Karpas-422 (cell line): ENCODE measurements around the gene CHN2. TPM values are rescaled to one million over a fixed set of nuclear protein-coding genes. Genes with fewer than 3 reads are reported as not detected.

Experiments
- DNase-seq: peaks from one replicate; pipeline ENCODE4 v3.0.0-alpha.2; 2015
- H2AFZ ChIP-seq: fragments of 200-600 bp; sonication (generic); 2 replicates; pipeline ENCODE4 v1.6.1; 2014; ENCODE audit warnings: antibody characterized with exemption, low read length, mixed read lengths
- H3K27ac ChIP-seq: fragments of 200-600 bp; sonication (generic); 2 replicates; pipeline ENCODE4 v1.5.1; 2014; ENCODE audit warnings: mild to moderate bottlenecking, low read length, moderate library complexity
- H3K27me3 ChIP-seq: fragments of 200-600 bp; sonication (generic); 2 replicates; pipeline ENCODE4 v1.6.1; 2014; ENCODE audit warnings: low read length, mixed read lengths
- H3K36me3 ChIP-seq: fragments of 200-600 bp; sonication (generic); 2 replicates; pipeline ENCODE4 v1.6.1; 2014; ENCODE audit warnings: low read length, mixed read lengths; ENCODE audit not compliant: insufficient read depth
- H3K4me1 ChIP-seq: fragments of 200-600 bp; sonication (generic); 2 replicates; pipeline ENCODE4 v1.6.1; 2014; ENCODE audit warnings: mild to moderate bottlenecking, low read length, mixed read lengths
- H3K4me2 ChIP-seq: fragments of 200-600 bp; sonication (generic); 2 replicates; pipeline ENCODE4 v1.6.1; 2014; ENCODE audit warnings: low read length, low read depth, mild to moderate bottlenecking; ENCODE audit not compliant: poor library complexity, severe bottlenecking
- H3K4me3 ChIP-seq: fragments of 200-600 bp; sonication (generic); 2 replicates; pipeline ENCODE4 v1.5.1; 2014; ENCODE audit warnings: mild to moderate bottlenecking, antibody characterized with exemption, low read length, mixed read lengths
- H3K79me2 ChIP-seq: fragments of 200-600 bp; sonication (generic); 2 replicates; pipeline ENCODE4 v1.6.1; 2014; ENCODE audit warnings: mild to moderate bottlenecking, low read length, mixed read lengths
- H3K9ac ChIP-seq: fragments of 200-600 bp; sonication (generic); 2 replicates; pipeline ENCODE4 v1.6.0; 2014; ENCODE audit warnings: low read length
- H3K9me2 ChIP-seq: fragments of 200-600 bp; sonication (generic), shearing (Covaris generic); replicated peaks from 2 replicates; pipeline ENCODE4 v1.6.0; 2014; ENCODE audit warnings: mild to moderate bottlenecking, low read length, moderate library complexity; ENCODE audit not compliant: insufficient read depth
- H3K9me3 ChIP-seq: fragments of 300-700, 200-600 bp; sonication (generic); 2 replicates; pipeline ENCODE4 v1.6.1; 2014; ENCODE audit warnings: low read length, mixed read lengths
- H4K20me1 ChIP-seq: fragments of 200-600 bp; sonication (generic); 2 replicates; pipeline ENCODE4 v1.6.1; 2014; ENCODE audit warnings: mild to moderate bottlenecking, antibody characterized with exemption, low read length, low read depth; ENCODE audit not compliant: insufficient read depth
- total RNA-seq: library from RNA; depleted of rRNA; stranded (reverse); fragments of >200 nt; shearing (Covaris generic); gene quantifications from 2 replicates; pipeline ENCODE4 v1.2.3, GENCODE V29; 2014; ENCODE audit warnings: low replicate concordance

The CHN2 gene
- total RNA-seq, 1 experiment from 2014 or later: 9.1 TPM

DNA sequence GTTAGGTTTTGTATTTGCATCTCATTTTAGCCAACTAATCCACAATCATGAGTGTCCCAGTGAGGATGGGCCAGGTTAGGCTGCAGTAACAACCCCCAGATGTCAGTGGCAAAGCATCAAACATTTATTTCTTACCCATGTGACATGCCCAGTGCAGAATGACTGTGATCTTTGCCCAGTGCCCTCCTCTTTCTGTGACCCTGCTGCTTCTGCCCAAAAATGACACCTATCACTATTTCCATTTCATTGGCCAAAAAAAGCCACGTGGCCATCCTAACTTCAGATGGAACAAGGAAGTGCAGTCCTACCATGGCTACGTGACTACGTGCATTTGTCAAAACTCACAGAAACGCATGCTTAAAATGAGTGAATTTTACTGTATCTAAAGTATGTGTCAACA is 259.9 kb downstream of the CHN2 start:
- Histone ChIP-seq H2AFZ (no peak overlapping the region), H3K4me1 (peaks cover 16% of the 10 kb centered on the region), H3K9me2 (no peaks in the 10 kb centered on the region), H3K4me2 (no peak overlapping the region), H4K20me1 (no peaks in the 10 kb centered on the region), H3K9ac (no peak overlapping the region), H3K9me3 (no peaks in the 10 kb centered on the region), H3K27me3 (no peaks in the 10 kb centered on the region), H3K4me3 (no peak overlapping the region), H3K79me2 (no peaks in the 10 kb centered on the region), H3K36me3 (no peaks in the 10 kb centered on the region), H3K27ac (no peak overlapping the region)
- DNase-seq: no peak

DNA sequence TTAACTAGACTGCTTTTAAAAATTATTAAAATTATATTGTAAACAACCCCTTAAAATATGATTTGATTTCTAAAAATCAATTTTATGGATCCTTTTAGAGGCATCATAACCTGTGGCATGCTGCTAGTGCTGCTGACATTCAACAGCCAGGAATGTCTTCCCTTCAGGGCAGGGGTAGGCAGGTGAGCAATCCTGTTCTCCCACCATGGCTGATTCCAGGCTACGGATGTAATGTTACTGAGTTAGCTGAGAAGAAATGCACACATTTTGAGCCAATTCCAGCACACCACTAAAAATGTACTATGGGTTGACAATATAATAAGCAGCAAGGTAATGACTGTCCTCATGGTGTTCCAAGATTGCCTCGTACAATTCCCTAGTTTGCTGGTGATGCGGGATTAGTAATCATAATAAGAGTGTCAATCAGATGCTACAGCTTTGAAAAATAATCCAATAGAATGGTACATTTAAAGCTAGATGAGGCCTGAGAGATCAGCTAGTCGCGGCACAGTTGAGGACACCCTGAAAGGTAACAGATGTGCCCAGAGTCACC is 260.4 kb downstream of the CHN2 start:
- H3K27ac ChIP-seq: no peak overlapping the region
- H3K9me2 ChIP-seq: no peaks in the 10 kb centered on the region
- H2AFZ ChIP-seq: no peak overlapping the region
- no peaks in the 10 kb centered on the region for H3K27me3 ChIP-seq
- no peak overlapping the region for H3K9ac ChIP-seq
- DNase-seq: no peak
- peaks cover 16% of the 10 kb centered on the region for H3K4me1 ChIP-seq
- no peaks in the 10 kb centered on the region for H3K9me3 ChIP-seq
- H4K20me1 ChIP-seq: no peaks in the 10 kb centered on the region
- no peak overlapping the region for H3K4me3 ChIP-seq
- no peaks in the 10 kb centered on the region for H3K79me2 ChIP-seq
- no peaks in the 10 kb centered on the region for H3K36me3 ChIP-seq
- no peak overlapping the region for H3K4me2 ChIP-seq

DNA sequence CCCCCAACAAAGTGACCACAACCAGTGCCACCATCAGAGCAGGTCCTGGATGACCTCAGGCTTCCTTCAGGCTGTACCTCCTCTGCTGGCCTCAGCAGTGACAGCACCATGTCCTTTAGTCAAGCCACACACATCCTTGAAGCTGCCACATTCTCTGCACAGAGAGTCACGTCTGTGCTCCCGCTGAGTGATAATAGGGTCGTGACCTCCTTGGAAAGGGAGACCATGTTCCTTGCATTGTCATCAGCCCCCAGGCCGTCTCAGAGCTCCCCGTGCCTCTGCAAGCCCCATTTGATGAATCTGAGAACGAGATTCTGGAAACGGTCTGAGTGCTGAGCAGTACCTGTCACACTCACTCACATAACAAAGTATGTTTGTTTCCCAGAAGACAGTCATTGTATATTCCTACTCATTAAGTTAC is 262.6 kb downstream of the CHN2 start:
- Histone ChIP-seq H3K79me2 (no peaks in the 10 kb centered on the region), H4K20me1 (no peaks in the 10 kb centered on the region), H3K9ac (no peak overlapping the region), H3K36me3 (no peaks in the 10 kb centered on the region), H3K27ac (no peak overlapping the region), H2AFZ (no peak overlapping the region), H3K4me2 (no peak overlapping the region), H3K9me2 (no peaks in the 10 kb centered on the region), H3K4me1 (peaks cover 11% of the 10 kb centered on the region), H3K9me3 (no peaks in the 10 kb centered on the region), H3K4me3 (no peak overlapping the region), H3K27me3 (no peaks in the 10 kb centered on the region)
- DNase-seq: no peak

DNA sequence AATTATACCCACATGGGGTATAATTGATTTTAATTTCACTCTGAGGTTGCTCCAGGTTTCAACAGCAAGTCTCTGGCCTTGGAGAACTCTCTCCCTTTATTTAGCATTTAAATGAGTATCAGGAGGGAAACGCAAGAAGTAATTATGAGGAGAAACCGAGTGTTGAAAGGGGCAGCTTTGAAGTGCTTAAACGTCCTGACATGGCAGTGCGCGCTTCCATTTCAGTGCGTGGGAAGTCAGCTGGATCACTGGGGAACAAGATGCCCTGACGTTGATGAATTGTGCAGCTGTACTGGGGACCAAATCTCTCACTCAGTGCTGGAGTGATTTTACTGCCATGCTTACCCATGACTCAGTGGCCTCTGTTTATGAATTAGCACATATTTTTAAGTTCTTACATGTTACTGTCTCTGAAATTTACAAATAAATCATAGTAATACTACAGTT is 263.0 kb downstream of the CHN2 start:
- H3K4me1 ChIP-seq: peaks cover 7% of the 10 kb centered on the region
- H3K79me2 ChIP-seq: no peaks in the 10 kb centered on the region
- no peak overlapping the region for H2AFZ ChIP-seq
- H3K4me2 ChIP-seq: no peak overlapping the region
- no peak overlapping the region for H3K27ac ChIP-seq
- DNase-seq: no peak
- H3K9ac ChIP-seq: no peak overlapping the region
- no peaks in the 10 kb centered on the region for H3K9me3 ChIP-seq
- H3K9me2 ChIP-seq: no peaks in the 10 kb centered on the region
- no peaks in the 10 kb centered on the region for H3K36me3 ChIP-seq
- H4K20me1 ChIP-seq: no peaks in the 10 kb centered on the region
- no peak overlapping the region for H3K4me3 ChIP-seq
- no peaks in the 10 kb centered on the region for H3K27me3 ChIP-seq

DNA sequence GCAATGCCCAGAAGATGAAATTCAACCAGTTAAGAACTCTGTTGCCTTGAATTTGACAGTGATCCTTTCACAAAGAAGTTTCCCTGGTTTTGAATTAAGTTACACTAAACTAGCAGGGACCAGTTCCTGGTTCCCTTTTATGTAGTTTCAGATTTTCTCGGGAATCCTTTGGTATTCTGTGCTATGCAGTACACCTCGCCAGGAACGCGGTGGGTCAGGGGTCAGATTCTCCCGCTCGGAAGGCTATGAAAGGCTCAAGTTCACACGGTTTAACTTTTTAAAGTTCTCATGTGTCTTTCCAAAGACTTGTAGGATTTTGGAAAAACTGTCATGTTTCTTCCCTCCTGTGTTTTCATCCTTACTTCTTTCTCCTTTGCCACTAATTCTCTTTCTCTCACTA is 264.4 kb downstream of the CHN2 start:
- Histone ChIP-seq H3K4me3 (no peak overlapping the region), H4K20me1 (no peaks in the 10 kb centered on the region), H3K4me1 (no peaks in the 10 kb centered on the region), H2AFZ (no peak overlapping the region), H3K4me2 (no peak overlapping the region), H3K9ac (no peak overlapping the region), H3K27me3 (no peaks in the 10 kb centered on the region), H3K36me3 (no peaks in the 10 kb centered on the region), H3K27ac (no peak overlapping the region), H3K9me3 (no peaks in the 10 kb centered on the region), H3K79me2 (no peaks in the 10 kb centered on the region), H3K9me2 (no peaks in the 10 kb centered on the region)
- DNase-seq: no peak

DNA sequence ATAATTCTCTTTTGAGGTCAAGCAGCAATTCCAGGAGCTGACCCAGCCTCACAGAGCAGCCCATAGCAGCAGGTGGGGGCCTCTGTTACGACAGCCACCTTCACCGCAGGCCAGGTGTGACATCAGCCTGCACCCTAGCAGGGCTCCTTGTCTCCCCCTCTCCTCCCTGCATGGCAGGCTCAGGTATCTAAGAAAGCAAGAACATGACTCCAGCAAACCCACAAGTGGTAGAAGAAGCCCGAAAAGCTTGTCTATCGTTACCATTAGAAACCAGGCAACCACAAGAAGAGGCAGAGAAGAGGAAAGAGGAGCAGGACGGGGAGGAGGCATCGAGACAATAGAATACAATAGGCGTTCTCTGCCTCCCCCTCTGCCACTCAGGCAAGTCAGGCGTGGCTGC is 265.0 kb downstream of the CHN2 start:
- Histone ChIP-seq H3K36me3 (no peaks in the 10 kb centered on the region), H3K9ac (no peak overlapping the region), H3K9me3 (no peaks in the 10 kb centered on the region), H3K27me3 (no peaks in the 10 kb centered on the region), H3K27ac (no peak overlapping the region), H3K79me2 (no peaks in the 10 kb centered on the region), H3K4me1 (no peaks in the 10 kb centered on the region), H3K9me2 (no peaks in the 10 kb centered on the region), H2AFZ (no peak overlapping the region), H3K4me3 (no peak overlapping the region), H3K4me2 (no peak overlapping the region), H4K20me1 (no peaks in the 10 kb centered on the region)
- no peak for DNase-seq

DNA sequence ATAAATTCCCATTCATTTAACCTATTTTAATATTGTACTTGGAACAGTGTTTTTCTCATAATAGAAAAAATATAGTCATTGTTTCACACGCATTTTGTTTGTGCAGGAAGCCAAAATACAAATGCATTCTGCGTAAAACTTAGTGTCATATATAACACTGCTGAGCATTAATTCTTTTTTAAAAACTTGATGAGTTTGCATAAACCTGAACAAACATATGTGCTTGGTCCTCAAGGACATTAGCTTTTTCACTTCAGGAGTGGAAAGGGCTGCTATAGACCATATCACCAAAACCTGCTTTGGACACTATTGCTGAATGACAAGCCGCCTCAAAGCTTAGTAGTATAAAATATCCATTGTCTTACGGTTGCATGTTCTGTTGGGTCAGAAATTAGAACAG is 267.4 kb downstream of the CHN2 start:
- no peaks in the 10 kb centered on the region for H3K4me1 ChIP-seq
- H3K27ac ChIP-seq: no peak overlapping the region
- no peaks in the 10 kb centered on the region for H3K9me2 ChIP-seq
- no peaks in the 10 kb centered on the region for H3K9me3 ChIP-seq
- H4K20me1 ChIP-seq: no peaks in the 10 kb centered on the region
- no peak for DNase-seq
- H3K4me2 ChIP-seq: no peak overlapping the region
- no peaks in the 10 kb centered on the region for H3K79me2 ChIP-seq
- H3K36me3 ChIP-seq: no peaks in the 10 kb centered on the region
- H3K9ac ChIP-seq: no peak overlapping the region
- no peaks in the 10 kb centered on the region for H3K27me3 ChIP-seq
- no peak overlapping the region for H3K4me3 ChIP-seq
- no peak overlapping the region for H2AFZ ChIP-seq

DNA sequence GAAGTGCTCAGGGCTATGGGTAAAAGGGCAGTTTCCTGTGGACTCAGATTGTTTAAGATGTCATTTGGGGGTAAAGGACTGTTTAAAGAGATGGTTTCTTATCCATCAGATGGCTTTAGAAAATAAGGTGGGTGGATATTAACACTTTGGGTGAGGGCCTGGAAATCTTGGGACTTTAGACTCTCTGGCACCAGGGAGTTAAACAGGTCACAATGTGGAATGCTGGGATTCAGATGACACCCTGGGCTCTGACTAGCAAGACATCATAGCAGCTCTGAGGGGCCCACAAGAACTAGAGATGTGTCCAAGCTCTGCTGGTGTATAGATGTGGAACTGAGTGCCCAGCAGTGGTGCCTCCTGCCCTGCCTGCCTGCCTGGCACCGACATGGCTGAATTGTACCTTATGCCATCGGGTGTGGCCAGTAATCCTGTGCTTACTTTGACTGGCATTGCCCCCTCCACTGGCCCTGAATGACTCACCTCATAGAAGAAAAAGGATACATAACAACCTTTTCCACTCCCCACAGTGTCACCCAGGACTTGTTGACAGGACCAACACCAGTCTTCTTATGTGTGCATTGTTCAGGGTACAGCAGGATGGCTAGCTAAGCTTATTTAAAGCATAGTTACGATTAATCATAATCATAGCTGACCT is 269.1 kb downstream of the CHN2 start:
- Histone ChIP-seq H3K79me2 (no peaks in the 10 kb centered on the region), H2AFZ (no peak overlapping the region), H3K27me3 (no peaks in the 10 kb centered on the region), H3K9me3 (no peaks in the 10 kb centered on the region), H3K36me3 (no peaks in the 10 kb centered on the region), H3K4me2 (no peak overlapping the region), H3K4me1 (no peaks in the 10 kb centered on the region), H3K9ac (no peak overlapping the region), H3K4me3 (no peak overlapping the region), H3K9me2 (no peaks in the 10 kb centered on the region), H3K27ac (no peak overlapping the region), H4K20me1 (no peaks in the 10 kb centered on the region)
- no peak for DNase-seq
